Colonic mucosa (tissue), 4 donors: ENCODE results near the gene RALGPS2. TPM values are rescaled to one million over a fixed set of nuclear protein-coding genes. Genes with fewer than 3 reads are reported as not detected.

Source experiments
- DNase-seq: peaks from one replicate; pipeline ENCODE4 v3.0.0-alpha.2; 2020
- H3K27ac ChIP-seq: fragments of 200-600 bp; one replicate; pipeline ENCODE4 v1.8.0; 2021
- H3K27me3 ChIP-seq: fragments of 200-600 bp; one replicate; pipeline ENCODE4 v1.8.0; 2021
- H3K36me3 ChIP-seq: fragments of 200-600 bp; one replicate; pipeline ENCODE4 v1.8.0; 2021
- H3K4me1 ChIP-seq: fragments of 200-600 bp; one replicate; pipeline ENCODE4 v1.8.0; 2021; ENCODE audit warnings: mild to moderate bottlenecking
- H3K4me3 ChIP-seq: fragments of 200-600 bp; one replicate; pipeline ENCODE4 v1.8.0; 2021
- H3K9ac ChIP-seq, 2 donors: one replicate each; pipeline ENCODE4 v1.7.0; 2013; ENCODE audit warnings: control low read depth in 2 of 2, low read depth in 2 of 2, low read length in 2 of 2
- H3K9me3 ChIP-seq: fragments of 200-600 bp; one replicate; pipeline ENCODE4 v1.8.0; 2021
- CTCF ChIP-seq: fragments of 200-600 bp; IDR thresholded peaks from one replicate; pipeline ENCODE4 v1.8.0; 2022; ENCODE audit warnings: antibody characterized with exemption, mild to moderate bottlenecking
- intact Hi-C: fragments of 100-400 bp; cut with DNase I; formaldehyde crosslinking; loops from one replicate; pipeline ENCODE4 v1.14.1; 2022
- total RNA-seq, 2 donors: library from RNA; stranded (reverse); fragmentation: NEBNext Ultra II Directional in 1 of 2; extraction: Animal tissue kit (Norgen Biotek cat#: 25700) in 1 of 2; gene quantifications; one replicate each; pipeline ENCODE4 v1.2.1, GENCODE V29; 2021
- donor health status: healthy.
- donor health status: DM: no; HTN: no; CAD: no.
- donor health status: DM: no; HTN: no; CAD: no.

Gene RALGPS2
- total RNA-seq, 2 donors from 2014 or later: 23.5 to 49.1 TPM

DNA sequence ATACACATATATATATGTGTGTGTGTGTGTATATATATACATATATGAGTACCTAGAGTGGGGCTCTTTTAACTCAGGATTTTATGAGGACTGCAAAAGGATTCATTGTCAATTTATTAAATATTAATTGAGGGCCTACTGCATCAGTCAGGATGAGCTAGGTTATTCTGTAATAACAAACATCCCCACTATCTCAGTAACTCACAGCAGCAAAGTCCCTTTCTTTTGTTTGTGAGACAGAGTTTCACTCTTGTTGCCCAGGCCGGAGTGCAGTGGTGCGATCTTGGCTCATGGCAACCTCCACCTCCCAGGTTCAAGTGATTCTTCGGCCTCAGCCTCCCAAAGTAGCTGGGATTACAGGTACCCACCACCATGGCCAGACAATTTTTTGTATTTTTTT, 236.8 kb downstream of the RALGPS2 start:
- H3K36me3 ChIP-seq: no peaks in the 10 kb centered on the region
- H3K9me3 ChIP-seq: no peaks in the 10 kb centered on the region
- H3K27ac ChIP-seq: no peak overlapping the region
- TF ChIP-seq CTCF: no peak
- H3K27me3 ChIP-seq: no peaks in the 10 kb centered on the region
- H3K4me1 ChIP-seq: no peaks in the 10 kb centered on the region
- intact Hi-C loops: no loop called here
- no peak overlapping the region for H3K9ac ChIP-seq
- H3K4me3 ChIP-seq: no peak overlapping the region
- no peak for DNase-seq

DNA sequence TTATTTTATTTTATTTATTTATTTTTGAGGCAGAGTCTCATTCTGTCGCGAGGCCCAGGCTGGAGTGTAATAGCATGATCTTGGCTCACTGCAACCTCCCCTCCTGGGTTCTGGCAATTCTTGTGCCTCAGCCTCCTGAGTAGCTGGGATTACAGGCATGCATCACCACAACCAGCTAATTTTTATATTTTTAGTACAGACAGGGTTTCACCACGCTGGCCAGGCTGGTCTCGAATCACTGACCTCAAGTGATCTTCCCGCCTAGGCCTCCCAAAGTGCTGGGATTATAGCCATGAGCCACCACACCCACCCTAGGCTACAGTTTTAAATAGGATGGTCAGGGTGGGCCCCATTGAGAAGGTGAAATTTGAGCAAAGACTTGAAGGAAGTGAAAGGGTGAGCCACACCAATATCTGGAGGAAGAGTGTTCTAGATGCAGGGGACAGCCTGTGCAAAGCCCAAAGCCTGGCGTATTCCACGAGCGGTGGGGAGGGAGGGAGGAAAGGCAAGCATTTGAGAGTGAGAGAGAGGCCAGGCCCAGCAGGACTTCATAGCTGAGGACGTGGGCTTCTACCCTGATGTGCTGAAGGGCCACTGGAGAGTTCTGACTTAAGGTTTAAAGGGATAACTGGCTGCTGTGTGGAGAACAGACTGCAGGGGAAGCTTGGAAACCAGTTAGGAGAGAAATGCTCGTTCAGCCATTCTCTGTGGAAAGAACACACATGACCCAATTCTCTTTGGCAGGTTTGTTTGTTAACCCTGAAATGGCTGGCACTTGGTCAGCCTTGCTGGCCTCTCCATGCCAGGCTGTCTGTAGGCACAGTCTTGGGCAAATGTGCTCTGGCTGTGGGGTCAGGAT, 238.0 kb downstream of the RALGPS2 start:
- Histone ChIP-seq H3K9me3 (no peaks in the 10 kb centered on the region), H3K9ac (no peak overlapping the region), H3K27ac (no peak overlapping the region), H3K4me1 (no peaks in the 10 kb centered on the region), H3K27me3 (no peaks in the 10 kb centered on the region), H3K4me3 (no peak overlapping the region), H3K36me3 (no peaks in the 10 kb centered on the region)
- intact Hi-C loops: no loop called here
- TF ChIP-seq CTCF: no peak
- DNase-seq: no peak

DNA sequence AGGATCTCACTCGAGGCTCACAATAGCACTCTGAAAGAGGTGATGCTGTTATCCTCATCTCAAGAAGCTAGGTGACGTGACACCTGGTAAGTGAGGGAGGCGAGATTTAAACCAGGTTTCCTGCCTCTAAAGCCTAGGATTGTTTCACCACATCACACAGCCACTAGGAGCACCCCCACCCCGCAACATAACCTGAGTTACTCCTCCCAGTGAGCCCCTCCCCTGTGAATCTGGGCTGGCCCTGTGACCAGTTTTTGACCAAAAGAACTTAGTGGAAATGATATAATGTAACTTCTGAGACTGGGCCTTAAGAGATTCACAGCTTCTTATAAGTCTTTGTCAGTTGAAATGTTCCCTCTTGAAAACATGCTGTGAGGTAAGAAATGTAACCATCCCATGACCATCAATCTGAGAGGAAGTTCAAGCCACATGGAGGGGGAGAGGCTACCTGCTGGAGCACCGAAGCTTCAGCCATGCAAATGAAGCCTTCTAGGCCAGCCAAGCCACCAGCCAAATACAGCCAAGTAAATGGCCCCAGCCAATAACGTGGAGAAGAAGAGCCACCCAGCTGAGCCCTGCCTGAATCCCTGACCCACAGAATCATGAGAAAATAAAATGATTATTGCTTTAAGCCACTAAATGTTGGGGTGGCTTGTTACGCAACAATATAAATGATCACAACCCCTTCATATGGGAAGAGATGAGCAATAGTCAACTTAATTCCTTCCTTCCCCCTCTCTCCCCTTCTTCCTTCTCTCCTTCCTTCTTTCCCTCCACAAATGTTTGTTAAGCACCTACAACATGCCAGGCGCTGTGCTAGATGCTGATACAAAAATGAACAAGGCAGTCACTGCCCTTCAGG, 239.7 kb downstream of the RALGPS2 start:
- no peak for TF ChIP-seq CTCF
- Histone ChIP-seq H3K4me1 (no peaks in the 10 kb centered on the region), H3K27me3 (no peaks in the 10 kb centered on the region), H3K4me3 (no peak overlapping the region), H3K27ac (no peak overlapping the region), H3K9ac (no peak overlapping the region), H3K36me3 (no peaks in the 10 kb centered on the region), H3K9me3 (no peaks in the 10 kb centered on the region)
- DNase-seq: no peak
- intact Hi-C loops: no loop called here

DNA sequence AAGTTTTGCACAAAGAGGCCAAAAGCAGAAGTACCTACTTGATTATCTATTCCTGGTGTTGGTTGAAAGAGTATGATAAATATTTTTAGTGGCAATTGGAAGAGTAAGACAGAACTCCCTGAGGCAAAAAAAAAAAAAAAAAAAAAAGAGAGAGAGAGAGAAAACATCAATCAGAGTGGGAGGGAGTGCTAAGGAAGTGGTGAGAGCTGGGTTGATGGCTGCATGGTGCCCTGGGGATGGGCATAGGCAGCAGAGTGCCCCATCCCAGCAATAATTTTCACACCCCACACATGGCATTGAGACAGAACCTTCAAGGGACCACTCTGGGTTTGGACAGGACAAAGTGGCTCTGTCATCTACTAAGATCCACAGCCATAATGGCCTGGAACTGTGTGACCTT, 241.3 kb downstream of the RALGPS2 start:
- Histone ChIP-seq H3K4me3 (no peak overlapping the region), H3K27me3 (no peaks in the 10 kb centered on the region), H3K36me3 (no peaks in the 10 kb centered on the region), H3K9me3 (no peaks in the 10 kb centered on the region), H3K4me1 (no peaks in the 10 kb centered on the region), H3K9ac (no peak overlapping the region), H3K27ac (no peak overlapping the region)
- TF ChIP-seq CTCF: no peak
- DNase-seq: no peak
- intact Hi-C loops: no loop called here

DNA sequence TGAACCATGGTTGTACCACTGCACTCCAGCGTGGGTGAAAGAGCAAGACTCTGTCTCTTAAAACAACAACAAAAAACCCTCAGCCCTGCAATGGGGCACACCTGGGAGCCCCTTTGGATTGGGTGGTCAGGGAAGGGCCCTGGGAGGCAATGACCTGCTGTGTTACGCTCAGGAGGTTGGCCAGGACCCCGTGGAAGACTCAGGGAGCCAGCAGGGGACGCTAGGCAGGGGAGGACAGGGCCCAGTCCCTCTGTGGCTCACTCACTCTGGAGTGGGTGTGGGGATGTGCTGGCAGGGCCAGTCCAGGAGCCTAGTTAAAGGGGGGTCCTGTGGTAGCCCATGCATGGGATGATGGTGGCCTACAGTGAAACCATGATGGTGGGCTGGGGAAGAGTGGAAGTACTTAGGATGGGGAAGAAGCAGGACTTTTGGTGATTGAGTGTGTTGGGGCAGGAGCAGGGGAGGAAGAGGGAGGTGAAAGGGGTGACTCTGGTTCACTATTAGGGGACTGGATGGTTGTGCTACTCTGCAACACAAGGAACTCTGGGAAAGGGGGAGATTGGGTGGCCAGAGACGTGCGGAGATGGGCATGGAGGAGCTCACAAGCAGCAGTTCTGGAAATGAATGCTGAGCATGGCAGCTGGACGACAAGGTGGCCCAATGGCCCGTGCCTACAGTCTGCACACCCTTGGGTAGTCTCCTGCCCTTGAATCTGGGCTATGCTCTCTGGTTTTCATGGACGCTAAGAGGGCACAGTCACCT, 244.4 kb downstream of the RALGPS2 start:
- Histone ChIP-seq H3K27ac (no peak overlapping the region), H3K9me3 (no peaks in the 10 kb centered on the region), H3K4me1 (no peaks in the 10 kb centered on the region), H3K9ac (no peak overlapping the region), H3K36me3 (no peaks in the 10 kb centered on the region), H3K27me3 (no peaks in the 10 kb centered on the region), H3K4me3 (no peak overlapping the region)
- no peak for DNase-seq
- intact Hi-C loops: no loop called here
- TF ChIP-seq CTCF: no peak
